NB4 (cell line): ENCODE results near the gene LDAH.

Experiments
- CTCF ChIP-seq: IDR thresholded peaks from one replicate; pipeline ENCODE4 v1.5.1; 2012; ENCODE audit warnings: low read depth, low read length
- MAX ChIP-seq: IDR thresholded peaks from 2 replicates; pipeline ENCODE4 v1.6.1; 2011; ENCODE audit warnings: low read depth, low read length

GRCh38 chr2:20666005-20666303 lies 156.9 kb downstream of the LDAH start:
- TF ChIP-seq CTCF (no peak), MAX (no peak)
